Embryonic facial prominence (tissue), 1 donor: Measurements from ENCODE around the gene KIF1B.
"Not testable (repeated sequence)": the region's sequence is repeated elsewhere in the genome, so short reads cannot be mapped to it uniquely, and the experiment has no call there.

Source experiments
- DNase-seq: peaks from one replicate; pipeline ENCODE4 v3.0.0-alpha.2; 2016; ENCODE audit errors: extremely low spot score

The KIF1B gene

GRCh38 chr1:10387677-10388386 is 177.5 kb downstream of the KIF1B start:
- DNase-seq: peak; percentile 69

GRCh38 chr1:10388387-10388715 is 178.0 kb downstream of the KIF1B start:
- no peak for DNase-seq

- DNase-seq: no peak
Measured at GRCh38 chr1:10389271-10389973, 179.1 kb downstream of the KIF1B start.

GRCh38 chr1:10396870-10397269 is 186.5 kb downstream of the KIF1B start:
- no peak for DNase-seq

- no peak for DNase-seq
Measured at GRCh38 chr1:10398278-10398733, 187.9 kb downstream of the KIF1B start.

- DNase-seq: peak; percentile 89
Measured at GRCh38 chr1:10398734-10399443, 188.5 kb downstream of the KIF1B start, which contains the start of gene PGD. Gene PGD, plus strand, starts transcription at chr1:10399064. Its CDS starts 54 bp downstream, at chr1:10399118.

GRCh38 chr1:10399444-10399941 is 189.1 kb downstream of the KIF1B start:
- DNase-seq: peak; percentile 24

- DNase-seq: no peak
Measured at GRCh38 chr1:10400013-10400412, 189.6 kb downstream of the KIF1B start.

GRCh38 chr1:10401281-10401680 is 190.9 kb downstream of the KIF1B start:
- no peak for DNase-seq

- DNase-seq: no peak
Measured at GRCh38 chr1:10402729-10403274, 192.4 kb downstream of the KIF1B start.

- no peak for DNase-seq
Measured at GRCh38 chr1:10407201-10407600, 196.8 kb downstream of the KIF1B start.

- no peak for DNase-seq
Measured at GRCh38 chr1:10415211-10415930, 205.0 kb downstream of the KIF1B start.

GRCh38 chr1:10415967-10416366 is 205.6 kb downstream of the KIF1B start:
- DNase-seq: not testable (repeated sequence)

- DNase-seq: not testable (repeated sequence)
Measured at GRCh38 chr1:10418741-10419140, 208.4 kb downstream of the KIF1B start.

GRCh38 chr1:10419351-10419750 is 209.0 kb downstream of the KIF1B start:
- no peak for DNase-seq

GRCh38 chr1:10421637-10422036 is 211.3 kb downstream of the KIF1B start:
- DNase-seq: no peak

- DNase-seq: no peak
Measured at GRCh38 chr1:10424034-10424433, 213.7 kb downstream of the KIF1B start.

GRCh38 chr1:10424651-10425050 is 214.3 kb downstream of the KIF1B start:
- no peak for DNase-seq

GRCh38 chr1:10425826-10426534 is 215.6 kb downstream of the KIF1B start:
- not testable (repeated sequence) for DNase-seq

GRCh38 chr1:10426535-10426848 is 216.1 kb downstream of the KIF1B start:
- DNase-seq: not testable (repeated sequence)

GRCh38 chr1:10428984-10429383 is 218.6 kb downstream of the KIF1B start:
- DNase-seq: no peak
